Smooth muscle cell (in vitro differentiated cells): Measurements from ENCODE around the gene ATG16L2. TPM values are rescaled to one million over a fixed set of nuclear protein-coding genes. Genes with fewer than 3 reads are reported as not detected.

Experiments
- DNase-seq: peaks from one replicate; lab custom pipeline; 2025; ENCODE audit not compliant: unreplicated experiment; lab: John Stamatoyannopoulos, UW
- H2AFZ ChIP-seq: fragments of 200-600 bp; sonication (generic); 2 replicates; pipeline ENCODE4 v1.6.0; 2016; ENCODE audit warnings: antibody characterized with exemption, low read depth, mild to moderate bottlenecking
- H3F3A ChIP-seq: fragments of 200-600 bp; sonication (generic); 2 replicates; pipeline ENCODE4 v1.6.0; 2017; ENCODE audit warnings: antibody characterized with exemption, low read depth
- H3K27ac ChIP-seq: fragments of 200-600 bp; sonication (generic); 2 replicates; pipeline ENCODE4 v1.5.1; 2016; ENCODE audit warnings: low read depth, mild to moderate bottlenecking
- H3K27me3 ChIP-seq: fragments of 200-600 bp; sonication (generic); 2 replicates; pipeline ENCODE4 v1.6.1; 2016; ENCODE audit warnings: low read depth, mild to moderate bottlenecking
- H3K36me3 ChIP-seq: fragments of 200-600 bp; sonication (generic); 2 replicates; pipeline ENCODE4 v1.5.1; 2016; ENCODE audit warnings: low read depth
- H3K4me1 ChIP-seq: fragments of 200-600 bp; sonication (generic); 2 replicates; pipeline ENCODE4 v1.5.1; 2016; ENCODE audit warnings: low read depth
- H3K4me2 ChIP-seq: fragments of 200-600 bp; sonication (generic); 2 replicates; pipeline ENCODE4 v1.6.0; 2016; ENCODE audit warnings: mild to moderate bottlenecking
- H3K4me3 ChIP-seq: fragments of 200-600 bp; sonication (generic); 2 replicates; pipeline ENCODE4 v1.5.1; 2016; ENCODE audit warnings: mild to moderate bottlenecking
- H3K79me2 ChIP-seq: fragments of 200-600 bp; sonication (generic); 2 replicates; pipeline ENCODE4 v1.6.0; 2016; ENCODE audit warnings: low read depth, mild to moderate bottlenecking
- H3K9ac ChIP-seq: fragments of 200-600 bp; sonication (generic); 2 replicates; pipeline ENCODE4 v1.6.0; 2016; ENCODE audit warnings: low read depth
- H3K9me3 ChIP-seq: fragments of 200-600 bp; sonication (generic); replicated peaks from 2 replicates; pipeline ENCODE4 v1.5.1; 2016; ENCODE audit warnings: low read depth
- H4K20me1 ChIP-seq: fragments of 200-600 bp; sonication (generic); 2 replicates; pipeline ENCODE4 v1.6.0; 2016; ENCODE audit warnings: low read depth
- WGBS: methylation state at CpG from one replicate; pipeline ENCODE4 v1.1.7; 2016; ENCODE audit warnings: low lambda C conversion rate; 5-methylcytosine and 5-hydroxymethylcytosine counted together
- polyA plus RNA-seq: library from polyadenylated mRNA; unstranded; fragments of >200 nt; fragmentation: Nextera tagmentation; extraction: Ambion mirVana; gene quantifications from 2 replicates; pipeline ENCODE4 v1.2.1, GENCODE V29; 2016
- total RNA-seq: library from RNA; depleted of rRNA; stranded (reverse); fragments of >200 nt; gene quantifications from 2 replicates; pipeline ENCODE4 v1.2.3, GENCODE V29; 2014
- TF ChIP-seq, protein P1 (sequence below): fragments of 200-600 bp; sonication (generic); IDR thresholded peaks from 2 replicates; pipeline ENCODE4 v1.5.1; 2017; ENCODE audit warnings: borderline replicate concordance, mild to moderate bottlenecking, antibody characterized with exemption; ENCODE audit not compliant: insufficient read depth, poor library complexity, severe bottlenecking

The ATG16L2 gene
- total and polyA plus RNA-seq, 2 experiments from 2014 or later, result 7.4 to 9.3 TPM

DNA sequence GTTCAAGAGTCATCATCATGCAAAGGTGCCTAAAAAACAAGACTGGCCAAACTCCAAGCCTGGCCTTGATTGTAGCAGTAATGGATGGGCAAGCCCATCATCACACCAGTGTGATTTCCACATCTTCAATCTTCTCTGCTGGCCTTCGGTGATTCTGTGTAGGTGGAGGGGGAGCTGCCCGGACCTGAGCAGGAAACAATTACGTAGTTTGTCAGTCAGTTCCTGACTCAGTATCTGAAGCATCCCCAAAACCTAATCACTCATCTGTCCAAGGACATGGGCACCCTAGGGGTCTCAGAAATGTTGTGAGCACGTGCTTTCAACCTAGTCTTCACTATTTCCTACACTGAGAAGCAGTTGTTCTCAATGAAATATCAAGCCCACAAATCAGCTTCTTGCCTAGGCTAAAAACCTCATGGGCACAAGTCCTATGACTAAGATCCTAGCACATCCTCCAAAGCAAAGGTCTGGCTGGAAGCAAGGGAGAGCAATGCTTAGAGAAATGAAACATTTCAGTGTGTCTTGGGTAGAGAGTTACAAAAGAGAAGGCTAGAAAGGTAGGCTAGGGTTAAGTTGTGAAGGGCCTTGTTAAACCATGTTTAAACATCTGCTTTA is 24.6 kb downstream of the ATG16L2 start:
- Histone ChIP-seq H3K9ac (no peak overlapping the region), H3K36me3 (no peaks in the 10 kb centered on the region), H3F3A (peaks cover 37% of the 10 kb centered on the region), H3K27me3 (no peaks in the 10 kb centered on the region), H3K27ac (peak overlapping the region; percentile 48), H3K9me3 (no peaks in the 10 kb centered on the region), H2AFZ (no peak overlapping the region), H4K20me1 (no peaks in the 10 kb centered on the region), H3K4me3 (no peak overlapping the region), H3K4me2 (no peak overlapping the region), H3K79me2 (no peaks in the 10 kb centered on the region), H3K4me1 (peaks cover 16% of the 10 kb centered on the region)
- TF ChIP-seq, protein P1, sequence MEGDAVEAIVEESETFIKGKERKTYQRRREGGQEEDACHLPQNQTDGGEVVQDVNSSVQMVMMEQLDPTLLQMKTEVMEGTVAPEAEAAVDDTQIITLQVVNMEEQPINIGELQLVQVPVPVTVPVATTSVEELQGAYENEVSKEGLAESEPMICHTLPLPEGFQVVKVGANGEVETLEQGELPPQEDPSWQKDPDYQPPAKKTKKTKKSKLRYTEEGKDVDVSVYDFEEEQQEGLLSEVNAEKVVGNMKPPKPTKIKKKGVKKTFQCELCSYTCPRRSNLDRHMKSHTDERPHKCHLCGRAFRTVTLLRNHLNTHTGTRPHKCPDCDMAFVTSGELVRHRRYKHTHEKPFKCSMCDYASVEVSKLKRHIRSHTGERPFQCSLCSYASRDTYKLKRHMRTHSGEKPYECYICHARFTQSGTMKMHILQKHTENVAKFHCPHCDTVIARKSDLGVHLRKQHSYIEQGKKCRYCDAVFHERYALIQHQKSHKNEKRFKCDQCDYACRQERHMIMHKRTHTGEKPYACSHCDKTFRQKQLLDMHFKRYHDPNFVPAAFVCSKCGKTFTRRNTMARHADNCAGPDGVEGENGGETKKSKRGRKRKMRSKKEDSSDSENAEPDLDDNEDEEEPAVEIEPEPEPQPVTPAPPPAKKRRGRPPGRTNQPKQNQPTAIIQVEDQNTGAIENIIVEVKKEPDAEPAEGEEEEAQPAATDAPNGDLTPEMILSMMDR, result no peak
- no peak for DNase-seq
- 71% methylated on average over 4 of the region's 4 CpGs for WGBS

- H4K20me1 ChIP-seq, result no peaks in the 10 kb centered on the region
- H3K27me3 ChIP-seq, result no peaks in the 10 kb centered on the region
- H2AFZ ChIP-seq, result no peak overlapping the region
- DNase-seq, result no peak
- peak overlapping the region; percentile 61 for H3K4me2 ChIP-seq
- H3K27ac ChIP-seq, result peak overlapping the region; percentile 53
- no peaks in the 10 kb centered on the region for H3K9me3 ChIP-seq
- H3K79me2 ChIP-seq, result no peaks in the 10 kb centered on the region
- no peak overlapping the region for H3K4me3 ChIP-seq
- WGBS, result 22% methylated on average over 4 of the region's 4 CpGs
- TF ChIP-seq, protein P1, result no peak
- H3F3A ChIP-seq, result peaks cover 33% of the 10 kb centered on the region
- H3K36me3 ChIP-seq, result no peaks in the 10 kb centered on the region
- H3K9ac ChIP-seq, result no peak overlapping the region
- H3K4me1 ChIP-seq, result peaks cover 11% of the 10 kb centered on the region
Observed at GRCh38 chr11:72840780-72841179, 26.6 kb downstream of the ATG16L2 start.

- H3F3A ChIP-seq, result peaks cover 33% of the 10 kb centered on the region
- no peaks in the 10 kb centered on the region for H3K27me3 ChIP-seq
- peak overlapping the region; percentile 92 for H3K27ac ChIP-seq
- no peaks in the 10 kb centered on the region for H4K20me1 ChIP-seq
- no peak overlapping the region for H3K4me3 ChIP-seq
- no peaks in the 10 kb centered on the region for H3K79me2 ChIP-seq
- no peak overlapping the region for H3K9ac ChIP-seq
- no peaks in the 10 kb centered on the region for H3K36me3 ChIP-seq
- no peak overlapping the region for H3K4me2 ChIP-seq
- no peak overlapping the region for H2AFZ ChIP-seq
- H3K9me3 ChIP-seq, result no peaks in the 10 kb centered on the region
- WGBS, result 73% methylated on average over 7 of the region's 7 CpGs
- no peak for DNase-seq
- TF ChIP-seq, protein P1, result no peak
- H3K4me1 ChIP-seq, result peaks cover 11% of the 10 kb centered on the region
Observed at GRCh38 chr11:72841397-72841796, 27.2 kb downstream of the ATG16L2 start.

- H4K20me1 ChIP-seq, result no peaks in the 10 kb centered on the region
- H3K9me3 ChIP-seq, result no peaks in the 10 kb centered on the region
- peak overlapping the region; percentile 92 for H3K27ac ChIP-seq
- H3K4me3 ChIP-seq, result no peak overlapping the region
- no peak for DNase-seq
- no peak overlapping the region for H3K4me2 ChIP-seq
- H3K4me1 ChIP-seq, result peaks cover 11% of the 10 kb centered on the region
- TF ChIP-seq, protein P1, result no peak
- H3K36me3 ChIP-seq, result no peaks in the 10 kb centered on the region
- H3K27me3 ChIP-seq, result no peaks in the 10 kb centered on the region
- H3K9ac ChIP-seq, result no peak overlapping the region
- no peaks in the 10 kb centered on the region for H3K79me2 ChIP-seq
- no peak overlapping the region for H2AFZ ChIP-seq
- 44% methylated on average over 5 of the region's 5 CpGs for WGBS
- peaks cover 33% of the 10 kb centered on the region for H3F3A ChIP-seq
Observed at GRCh38 chr11:72842126-72842525, 27.9 kb downstream of the ATG16L2 start.
